Measurements from ENCODE around the gene AP5B1.

Gene AP5B1

GRCh38 chr11:65811764-65812475 lies 31.1 kb upstream of the AP5B1 start:
- Histone ChIP-seq H3K23ac (ENCODE audit: low read length) (no peak overlapping the region), H4K8ac (ENCODE audit: low read depth, low read length) (no peak overlapping the region), H3K18ac (ENCODE audit: low read length) (no peak overlapping the region), H3K36me3 (ENCODE audit: control insufficient read depth, insufficient read depth, low read length) (no peaks in the 10 kb centered on the region), H3K4me2 (ENCODE audit: low read length) (no peak overlapping the region), H3K4me3 (ENCODE audit: low read length) (no peak overlapping the region), H3K79me2 (ENCODE audit: control insufficient read depth, insufficient read depth, low read length) (no peaks in the 10 kb centered on the region), H3K4me1 (ENCODE audit: control insufficient read depth, low read depth, low read length) (no peaks in the 10 kb centered on the region), H2BK120ac (ENCODE audit: low read depth, low read length) (no peak overlapping the region), H4K5ac (ENCODE audit: low read length) (no peak overlapping the region), H3K9ac (ENCODE audit: low read length) (no peak overlapping the region), H2BK15ac (replicated peaks; ENCODE audit: low read depth) (no peak overlapping the region), H3K27me3 (ENCODE audit: insufficient read depth, low read length, poor library complexity) (no peaks in the 10 kb centered on the region), H3K79me1 (ENCODE audit: low read length) (no peaks in the 10 kb centered on the region), H3K27ac (ENCODE audit: low read depth, low read length) (no peak overlapping the region), H2BK5ac (ENCODE audit: low read length) (no peak overlapping the region), H3K56ac (ENCODE audit: low read length) (no peak overlapping the region), H2AK5ac (ENCODE audit: low read length) (no peak overlapping the region), H3K4ac (ENCODE audit: low read depth, low read length) (no peak overlapping the region)
- WGBS (ENCODE audit: extremely low coverage, insufficient coverage, low lambda C conversion rate), result no CpG with 5 or more reads among the region's 19 CpGs
- DNase-seq, result no peak

DNA sequence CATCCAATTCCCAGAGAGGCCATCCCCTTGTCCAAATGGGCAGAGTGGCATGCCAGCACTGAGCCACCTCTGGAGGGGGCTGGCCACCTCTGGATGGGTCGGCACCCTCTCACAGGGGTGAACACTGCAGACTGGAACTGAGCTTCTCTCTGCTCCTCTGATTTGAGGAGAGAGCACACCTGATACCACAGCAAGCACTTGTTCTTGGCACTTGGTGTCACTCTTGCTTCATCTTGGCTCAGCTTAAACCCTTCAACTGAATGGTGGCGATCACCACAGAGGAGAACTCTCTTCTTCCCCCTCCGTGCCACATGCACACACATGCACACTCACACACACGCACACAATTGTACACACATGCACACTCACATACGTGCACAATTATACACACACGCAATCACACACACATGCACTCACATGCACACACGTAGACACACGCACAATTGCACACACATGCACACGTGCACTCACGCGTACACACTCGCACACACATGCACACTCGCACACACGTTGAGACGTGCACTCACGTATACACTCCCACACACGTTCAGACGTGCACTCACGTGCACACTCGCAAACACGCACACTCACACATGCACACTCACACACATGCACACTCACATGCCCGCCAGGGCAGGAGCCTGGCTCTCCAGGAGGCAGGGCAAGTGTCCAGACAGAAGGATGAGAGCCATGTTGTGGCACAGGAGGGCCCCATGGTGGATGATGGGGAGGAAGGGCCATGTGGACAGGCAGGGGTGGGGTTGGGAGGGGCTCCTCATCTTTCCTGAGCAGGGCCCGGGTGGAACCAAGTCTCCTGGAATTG lies 29.5 kb upstream of the AP5B1 start:
- Histone ChIP-seq H3K27ac (ENCODE audit: low read depth, low read length) (no peak overlapping the region), H3K79me1 (ENCODE audit: low read length) (no peaks in the 10 kb centered on the region), H3K27me3 (ENCODE audit: insufficient read depth, low read length, poor library complexity) (no peaks in the 10 kb centered on the region), H4K8ac (ENCODE audit: low read depth, low read length) (no peak overlapping the region), H3K4me1 (ENCODE audit: control insufficient read depth, low read depth, low read length) (no peaks in the 10 kb centered on the region), H3K4me3 (ENCODE audit: low read length) (no peak overlapping the region), H3K4me2 (ENCODE audit: low read length) (no peak overlapping the region), H3K36me3 (ENCODE audit: control insufficient read depth, insufficient read depth, low read length) (no peaks in the 10 kb centered on the region), H3K56ac (ENCODE audit: low read length) (no peak overlapping the region), H3K23ac (ENCODE audit: low read length) (no peak overlapping the region), H2BK15ac (replicated peaks; ENCODE audit: low read depth) (no peak overlapping the region), H3K18ac (ENCODE audit: low read length) (no peak overlapping the region), H2BK120ac (ENCODE audit: low read depth, low read length) (no peak overlapping the region), H4K5ac (ENCODE audit: low read length) (no peak overlapping the region), H3K79me2 (ENCODE audit: control insufficient read depth, insufficient read depth, low read length) (no peaks in the 10 kb centered on the region), H2AK5ac (ENCODE audit: low read length) (no peak overlapping the region), H2BK5ac (ENCODE audit: low read length) (no peak overlapping the region), H3K4ac (ENCODE audit: low read depth, low read length) (no peak overlapping the region), H3K9ac (ENCODE audit: low read length) (no peak overlapping the region)
- no peak for DNase-seq
- no CpG with 5 or more reads among the region's 23 CpGs for WGBS (ENCODE audit: extremely low coverage, insufficient coverage, low lambda C conversion rate)

GRCh38 chr11:65809496-65809895 lies 28.7 kb upstream of the AP5B1 start:
- no peak overlapping the region for H3K4me3 ChIP-seq (ENCODE audit: low read length)
- no peak overlapping the region for H2BK15ac ChIP-seq (replicated peaks; ENCODE audit: low read depth)
- no peak overlapping the region for H3K56ac ChIP-seq (ENCODE audit: low read length)
- H2BK5ac ChIP-seq (ENCODE audit: low read length), result no peak overlapping the region
- H3K27me3 ChIP-seq (ENCODE audit: insufficient read depth, low read length, poor library complexity), result no peaks in the 10 kb centered on the region
- H3K79me2 ChIP-seq (ENCODE audit: control insufficient read depth, insufficient read depth, low read length), result no peaks in the 10 kb centered on the region
- H3K27ac ChIP-seq (ENCODE audit: low read depth, low read length), result no peak overlapping the region
- H4K5ac ChIP-seq (ENCODE audit: low read length), result no peak overlapping the region
- H3K36me3 ChIP-seq (ENCODE audit: control insufficient read depth, insufficient read depth, low read length), result no peaks in the 10 kb centered on the region
- no peaks in the 10 kb centered on the region for H3K79me1 ChIP-seq (ENCODE audit: low read length)
- no peak overlapping the region for H2AK5ac ChIP-seq (ENCODE audit: low read length)
- H3K4ac ChIP-seq (ENCODE audit: low read depth, low read length), result no peak overlapping the region
- H3K9ac ChIP-seq (ENCODE audit: low read length), result no peak overlapping the region
- no peak for DNase-seq
- H2BK120ac ChIP-seq (ENCODE audit: low read depth, low read length), result no peak overlapping the region
- no peak overlapping the region for H3K4me2 ChIP-seq (ENCODE audit: low read length)
- H3K23ac ChIP-seq (ENCODE audit: low read length), result no peak overlapping the region
- no peaks in the 10 kb centered on the region for H3K4me1 ChIP-seq (ENCODE audit: control insufficient read depth, low read depth, low read length)
- H3K18ac ChIP-seq (ENCODE audit: low read length), result no peak overlapping the region
- WGBS (ENCODE audit: extremely low coverage, insufficient coverage, low lambda C conversion rate), result no CpG with 5 or more reads among the region's 9 CpGs
- no peak overlapping the region for H4K8ac ChIP-seq (ENCODE audit: low read depth, low read length)

DNA sequence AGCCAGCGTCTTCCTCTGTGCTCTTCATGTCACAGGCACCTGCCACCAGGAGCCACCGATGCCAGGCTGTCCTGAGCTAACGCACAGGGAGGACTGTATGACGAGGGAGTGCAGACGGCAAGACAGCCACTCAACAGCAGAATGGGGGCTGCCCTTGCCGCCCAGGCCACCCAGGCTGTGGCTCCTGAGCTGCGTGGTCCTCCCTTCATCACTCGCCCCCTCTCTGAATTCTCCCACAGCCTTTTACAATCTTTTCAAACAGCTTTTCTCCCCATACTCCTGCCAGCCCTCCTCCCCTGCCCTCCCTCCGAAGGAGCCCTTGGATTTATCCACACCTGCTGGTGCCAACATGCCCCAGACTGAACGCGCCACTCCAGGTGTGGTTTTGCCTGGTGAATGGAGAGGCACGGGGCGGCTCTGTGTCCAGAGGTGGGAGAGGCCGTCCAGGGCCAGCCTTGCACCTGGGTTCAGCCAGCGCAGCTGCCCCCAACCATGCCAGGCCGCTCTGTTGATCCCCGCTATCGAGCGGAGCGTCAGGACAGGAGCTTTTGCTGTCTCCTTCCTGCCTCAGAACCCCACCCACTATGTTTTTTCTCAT lies 28.1 kb upstream of the AP5B1 start:
- Histone ChIP-seq H2BK120ac (ENCODE audit: low read depth, low read length) (no peak overlapping the region), H2BK15ac (replicated peaks; ENCODE audit: low read depth) (no peak overlapping the region), H3K79me1 (ENCODE audit: low read length) (no peaks in the 10 kb centered on the region), H4K5ac (ENCODE audit: low read length) (no peak overlapping the region), H4K8ac (ENCODE audit: low read depth, low read length) (no peak overlapping the region), H2AK5ac (ENCODE audit: low read length) (no peak overlapping the region), H3K9ac (ENCODE audit: low read length) (no peak overlapping the region), H3K18ac (ENCODE audit: low read length) (no peak overlapping the region), H3K27ac (ENCODE audit: low read depth, low read length) (no peak overlapping the region), H3K4me2 (ENCODE audit: low read length) (no peak overlapping the region), H3K56ac (ENCODE audit: low read length) (no peak overlapping the region), H3K36me3 (ENCODE audit: control insufficient read depth, insufficient read depth, low read length) (no peaks in the 10 kb centered on the region), H3K4me3 (ENCODE audit: low read length) (no peak overlapping the region), H2BK5ac (ENCODE audit: low read length) (no peak overlapping the region), H3K23ac (ENCODE audit: low read length) (no peak overlapping the region), H3K27me3 (ENCODE audit: insufficient read depth, low read length, poor library complexity) (no peaks in the 10 kb centered on the region), H3K4ac (ENCODE audit: low read depth, low read length) (no peak overlapping the region), H3K4me1 (ENCODE audit: control insufficient read depth, low read depth, low read length) (no peaks in the 10 kb centered on the region), H3K79me2 (ENCODE audit: control insufficient read depth, insufficient read depth, low read length) (no peaks in the 10 kb centered on the region)
- DNase-seq, result no peak
- no CpG with 5 or more reads among the region's 20 CpGs for WGBS (ENCODE audit: extremely low coverage, insufficient coverage, low lambda C conversion rate)

DNA sequence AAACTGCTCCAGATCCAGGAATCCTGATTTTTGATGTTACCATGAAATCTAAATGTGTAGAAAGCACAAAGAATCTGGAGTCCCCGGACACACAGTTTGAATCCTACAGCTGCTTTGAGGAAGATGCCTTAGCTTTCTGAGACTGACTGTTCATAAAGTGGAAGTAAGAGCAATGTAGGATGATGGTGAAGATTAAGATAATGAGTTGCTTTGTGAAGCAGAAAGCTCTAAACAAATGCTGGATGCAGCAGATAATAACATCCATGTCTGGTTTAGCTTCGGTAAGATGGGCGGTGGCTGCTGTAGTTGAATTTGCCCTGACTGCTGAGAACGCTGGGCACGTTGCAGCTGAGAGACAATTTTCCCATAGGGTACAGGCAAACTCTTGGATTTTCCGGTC lies 26.2 kb upstream of the AP5B1 start:
- no CpG with 5 or more reads among the region's 6 CpGs for WGBS (ENCODE audit: extremely low coverage, insufficient coverage, low lambda C conversion rate)

More for the DNA sequence above, 26.2 kb upstream of the AP5B1 start:
- Histone ChIP-seq H3K79me1 (ENCODE audit: low read length) (no peaks in the 10 kb centered on the region), H3K4me1 (ENCODE audit: control insufficient read depth, low read depth, low read length) (no peaks in the 10 kb centered on the region), H2BK5ac (ENCODE audit: low read length) (no peak overlapping the region), H2BK120ac (ENCODE audit: low read depth, low read length) (no peak overlapping the region), H3K27me3 (ENCODE audit: insufficient read depth, low read length, poor library complexity) (no peaks in the 10 kb centered on the region), H3K27ac (ENCODE audit: low read depth, low read length) (no peak overlapping the region), H3K4me3 (ENCODE audit: low read length) (no peak overlapping the region), H3K36me3 (ENCODE audit: control insufficient read depth, insufficient read depth, low read length) (no peaks in the 10 kb centered on the region), H3K23ac (ENCODE audit: low read length) (no peak overlapping the region), H4K5ac (ENCODE audit: low read length) (no peak overlapping the region), H3K9ac (ENCODE audit: low read length) (no peak overlapping the region), H3K18ac (ENCODE audit: low read length) (no peak overlapping the region), H3K79me2 (ENCODE audit: control insufficient read depth, insufficient read depth, low read length) (no peaks in the 10 kb centered on the region), H3K4me2 (ENCODE audit: low read length) (no peak overlapping the region), H2BK15ac (replicated peaks; ENCODE audit: low read depth) (no peak overlapping the region), H4K8ac (ENCODE audit: low read depth, low read length) (no peak overlapping the region), H2AK5ac (ENCODE audit: low read length) (no peak overlapping the region), H3K4ac (ENCODE audit: low read depth, low read length) (no peak overlapping the region), H3K56ac (ENCODE audit: low read length) (no peak overlapping the region)
- DNase-seq, result no peak

Measured in mesendoderm (in vitro differentiated cells).